HL-60 (cell line): Measurements from ENCODE around the gene LY6G5C.

Experiments
- DNase-seq, 2 experiments: peaks; one replicate each; pipeline ENCODE4 v3.0.0-alpha.2; 2010 to 2020; ENCODE audit warnings: low read depth in 1 of 2, low spot score in 1 of 2
- H3K27ac ChIP-seq: fragments of 250-450 bp; sonication (Bioruptor Pico); replicated peaks from 2 replicates; pipeline ENCODE4 v1.5.1; 2020; ENCODE audit warnings: mild to moderate bottlenecking, moderate library complexity
- H3K27me3 ChIP-seq: fragments of 250-450 bp; sonication (Bioruptor Pico); 2 replicates; pipeline ENCODE4 v1.5.1; 2021; ENCODE audit warnings: mild to moderate bottlenecking, moderate library complexity; ENCODE audit not compliant: insufficient read depth, poor library complexity, severe bottlenecking
- H3K4me3 ChIP-seq: replicated peaks from 2 replicates; pipeline ENCODE4 v1.5.1; 2011; ENCODE audit warnings: mild to moderate bottlenecking, control low read depth, low read length; ENCODE audit not compliant: insufficient read depth
- GABPA ChIP-seq: IDR thresholded peaks from 2 replicates; pipeline ENCODE4 v1.6.1; 2012; ENCODE audit warnings: low read depth
- POLR2AphosphoS5 ChIP-seq: IDR thresholded peaks from 2 replicates; pipeline ENCODE4 v1.6.1; 2012; ENCODE audit warnings: low read depth
- SPI1 ChIP-seq: IDR thresholded peaks from 2 replicates; pipeline ENCODE4 v1.6.1; 2012; ENCODE audit warnings: low read depth, mild to moderate bottlenecking, borderline replicate concordance
- TF ChIP-seq, protein P1 (sequence below): IDR thresholded peaks from 2 replicates; pipeline ENCODE4 v1.6.1; 2012; ENCODE audit warnings: low read depth; ENCODE audit not compliant: insufficient replicate concordance
- TF ChIP-seq, protein P2 (sequence below): IDR thresholded peaks from one replicate; pipeline ENCODE4 v1.5.1; 2011; ENCODE audit warnings: low read length, control low read depth, inconsistent platforms; ENCODE audit not compliant: insufficient read depth

The LY6G5C gene

DNA sequence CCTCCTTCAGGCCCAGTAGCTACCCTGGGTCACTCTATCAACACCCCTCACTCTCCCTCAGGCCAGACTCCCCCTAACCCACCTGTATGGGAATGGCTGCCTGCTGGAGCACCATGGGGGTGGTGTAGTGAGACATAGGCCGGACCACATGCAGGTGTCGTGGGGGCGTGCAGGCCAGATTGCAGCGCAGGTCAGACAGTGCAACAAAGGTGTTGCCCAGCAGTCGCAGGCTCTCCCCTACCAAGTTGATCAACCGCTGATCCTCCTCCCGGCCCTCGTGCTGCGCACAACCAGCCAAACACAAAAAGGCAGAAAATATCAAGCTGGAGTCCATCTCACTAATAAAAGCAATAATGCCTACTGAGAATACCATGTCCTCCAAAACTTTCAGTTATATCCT lies 35.5 kb downstream of the LY6G5C start:
- H3K27ac ChIP-seq: no peak overlapping the region

DNA sequence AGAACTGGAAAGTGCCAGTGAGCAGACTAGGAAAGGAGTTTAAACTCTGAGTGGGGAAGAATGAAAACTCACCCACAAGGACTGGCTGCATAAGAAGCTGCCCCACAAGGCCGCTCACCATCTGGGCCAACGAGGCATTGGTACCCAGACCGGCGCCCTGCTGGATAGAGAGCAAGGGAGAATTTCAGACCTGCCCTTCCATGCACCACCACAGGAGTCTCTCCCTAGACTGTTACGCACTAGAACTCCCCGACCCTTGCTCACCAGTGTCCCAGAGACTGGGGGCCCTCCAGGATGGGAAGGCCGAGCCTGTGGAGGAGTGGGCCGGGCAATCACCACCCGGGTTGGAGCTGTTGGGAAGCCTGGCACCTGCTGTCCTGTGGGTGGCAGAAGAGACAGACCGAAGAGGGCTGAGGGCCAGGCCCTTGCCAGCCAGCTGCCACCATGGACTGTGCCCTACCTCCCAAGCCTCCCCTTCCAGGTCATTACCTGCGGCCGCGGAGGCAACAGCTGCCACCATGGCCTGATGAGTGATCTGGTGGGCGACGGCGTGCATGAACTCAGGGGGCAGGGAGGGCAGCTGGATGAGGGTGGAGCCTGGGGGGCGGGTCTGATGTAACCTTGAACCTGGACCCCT lies 36.9 kb downstream of the LY6G5C start:
- Histone ChIP-seq H3K27me3 (no peaks in the 10 kb centered on the region), H3K27ac (no peak overlapping the region), H3K4me3 (no peak overlapping the region)
- no peak for DNase-seq
- TF ChIP-seq GABPA: no peak
- TF ChIP-seq, protein P1, sequence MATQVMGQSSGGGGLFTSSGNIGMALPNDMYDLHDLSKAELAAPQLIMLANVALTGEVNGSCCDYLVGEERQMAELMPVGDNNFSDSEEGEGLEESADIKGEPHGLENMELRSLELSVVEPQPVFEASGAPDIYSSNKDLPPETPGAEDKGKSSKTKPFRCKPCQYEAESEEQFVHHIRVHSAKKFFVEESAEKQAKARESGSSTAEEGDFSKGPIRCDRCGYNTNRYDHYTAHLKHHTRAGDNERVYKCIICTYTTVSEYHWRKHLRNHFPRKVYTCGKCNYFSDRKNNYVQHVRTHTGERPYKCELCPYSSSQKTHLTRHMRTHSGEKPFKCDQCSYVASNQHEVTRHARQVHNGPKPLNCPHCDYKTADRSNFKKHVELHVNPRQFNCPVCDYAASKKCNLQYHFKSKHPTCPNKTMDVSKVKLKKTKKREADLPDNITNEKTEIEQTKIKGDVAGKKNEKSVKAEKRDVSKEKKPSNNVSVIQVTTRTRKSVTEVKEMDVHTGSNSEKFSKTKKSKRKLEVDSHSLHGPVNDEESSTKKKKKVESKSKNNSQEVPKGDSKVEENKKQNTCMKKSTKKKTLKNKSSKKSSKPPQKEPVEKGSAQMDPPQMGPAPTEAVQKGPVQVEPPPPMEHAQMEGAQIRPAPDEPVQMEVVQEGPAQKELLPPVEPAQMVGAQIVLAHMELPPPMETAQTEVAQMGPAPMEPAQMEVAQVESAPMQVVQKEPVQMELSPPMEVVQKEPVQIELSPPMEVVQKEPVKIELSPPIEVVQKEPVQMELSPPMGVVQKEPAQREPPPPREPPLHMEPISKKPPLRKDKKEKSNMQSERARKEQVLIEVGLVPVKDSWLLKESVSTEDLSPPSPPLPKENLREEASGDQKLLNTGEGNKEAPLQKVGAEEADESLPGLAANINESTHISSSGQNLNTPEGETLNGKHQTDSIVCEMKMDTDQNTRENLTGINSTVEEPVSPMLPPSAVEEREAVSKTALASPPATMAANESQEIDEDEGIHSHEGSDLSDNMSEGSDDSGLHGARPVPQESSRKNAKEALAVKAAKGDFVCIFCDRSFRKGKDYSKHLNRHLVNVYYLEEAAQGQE: no peak
- TF ChIP-seq, protein P2, sequence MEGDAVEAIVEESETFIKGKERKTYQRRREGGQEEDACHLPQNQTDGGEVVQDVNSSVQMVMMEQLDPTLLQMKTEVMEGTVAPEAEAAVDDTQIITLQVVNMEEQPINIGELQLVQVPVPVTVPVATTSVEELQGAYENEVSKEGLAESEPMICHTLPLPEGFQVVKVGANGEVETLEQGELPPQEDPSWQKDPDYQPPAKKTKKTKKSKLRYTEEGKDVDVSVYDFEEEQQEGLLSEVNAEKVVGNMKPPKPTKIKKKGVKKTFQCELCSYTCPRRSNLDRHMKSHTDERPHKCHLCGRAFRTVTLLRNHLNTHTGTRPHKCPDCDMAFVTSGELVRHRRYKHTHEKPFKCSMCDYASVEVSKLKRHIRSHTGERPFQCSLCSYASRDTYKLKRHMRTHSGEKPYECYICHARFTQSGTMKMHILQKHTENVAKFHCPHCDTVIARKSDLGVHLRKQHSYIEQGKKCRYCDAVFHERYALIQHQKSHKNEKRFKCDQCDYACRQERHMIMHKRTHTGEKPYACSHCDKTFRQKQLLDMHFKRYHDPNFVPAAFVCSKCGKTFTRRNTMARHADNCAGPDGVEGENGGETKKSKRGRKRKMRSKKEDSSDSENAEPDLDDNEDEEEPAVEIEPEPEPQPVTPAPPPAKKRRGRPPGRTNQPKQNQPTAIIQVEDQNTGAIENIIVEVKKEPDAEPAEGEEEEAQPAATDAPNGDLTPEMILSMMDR: no peak

More for the DNA sequence above, 35.5 kb downstream of the LY6G5C start:
- H3K27me3 ChIP-seq: no peaks in the 10 kb centered on the region
- TF ChIP-seq SPI1 (no peak), POLR2AphosphoS5 (no peak), GABPA (no peak)
- TF ChIP-seq, protein P2: no peak
- TF ChIP-seq, protein P1: no peak
- no peak overlapping the region for H3K4me3 ChIP-seq
- no peak for DNase-seq

DNA sequence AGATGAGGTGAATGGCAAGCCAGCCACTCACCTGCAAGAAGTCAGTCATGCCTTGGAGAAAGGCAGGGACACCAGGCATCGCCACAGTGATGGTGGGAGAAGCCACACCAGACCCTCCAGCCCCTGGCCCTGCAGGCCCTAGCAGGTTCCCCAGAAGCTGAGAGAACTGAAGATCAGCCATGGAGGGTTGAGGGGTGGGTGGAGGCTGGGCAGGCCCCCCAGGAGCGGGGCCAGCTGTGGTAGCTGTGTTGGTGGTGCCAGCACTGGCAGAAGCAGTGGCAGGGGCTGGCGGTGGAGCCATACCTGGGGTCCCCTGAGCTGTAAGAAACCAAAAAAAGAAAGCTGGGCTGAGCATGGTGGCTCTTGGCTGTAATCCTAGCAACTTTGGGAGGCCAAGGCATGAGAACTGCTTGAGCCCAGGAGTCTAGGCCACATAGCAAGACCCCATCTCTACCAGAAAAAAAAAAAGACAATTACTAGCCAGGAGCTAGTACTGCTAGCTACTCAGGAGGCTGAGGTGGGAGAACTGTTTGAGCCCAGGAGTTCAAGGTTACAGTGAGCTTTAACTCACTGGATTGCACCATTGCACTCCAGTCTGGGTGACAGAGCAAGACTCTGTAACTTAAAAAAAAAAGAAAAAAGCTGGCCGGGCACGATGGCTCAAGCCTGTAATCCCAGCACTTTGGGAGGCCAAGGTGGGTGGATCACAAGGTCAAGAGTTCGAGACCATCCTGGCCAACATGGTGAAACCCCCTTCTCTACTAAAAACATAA lies 37.9 kb downstream of the LY6G5C start:
- TF ChIP-seq, protein P2: no peak
- TF ChIP-seq GABPA: no peak
- TF ChIP-seq POLR2AphosphoS5: no peak
- TF ChIP-seq, protein P1: no peak
- no peak for TF ChIP-seq SPI1
- no peak overlapping the region for H3K27ac ChIP-seq
- no peaks in the 10 kb centered on the region for H3K27me3 ChIP-seq
- no peak for DNase-seq
- no peak overlapping the region for H3K4me3 ChIP-seq
